Panc1 (cell line): ENCODE data around the gene PKP4.

Experiments
- POLR2AphosphoS5 ChIP-seq: IDR thresholded peaks from 2 replicates; pipeline ENCODE4 v1.6.1; 2012; ENCODE audit warnings: mild to moderate bottlenecking, low read depth, low read length, moderate library complexity
- REST ChIP-seq, 2 experiments: IDR thresholded peaks; 2 replicates each; pipeline ENCODE4 v1.6.1; 2011 to 2012; ENCODE audit warnings: low read depth in 2 of 2, control low read depth in 1 of 2, low read length in 1 of 2, mild to moderate bottlenecking in 1 of 2, moderate library complexity in 1 of 2; ENCODE audit not compliant: insufficient read depth in 1 of 2
- TCF7L2 ChIP-seq: IDR thresholded peaks from 2 replicates; pipeline ENCODE4 v1.6.1; 2011; ENCODE audit warnings: mild to moderate bottlenecking, low read depth, low read length, inconsistent platforms
- TF ChIP-seq, protein P1 (sequence below): fragments of 450-650 bp; IDR thresholded peaks from 2 replicates; pipeline ENCODE4 v1.5.1; 2017; ENCODE audit warnings: mild to moderate bottlenecking

GRCh38 chr2:158478816-158479215, 22.1 kb downstream of the PKP4 start:
- no peak for TF ChIP-seq TCF7L2
- TF ChIP-seq POLR2AphosphoS5, result no peak
- TF ChIP-seq, protein P1, sequence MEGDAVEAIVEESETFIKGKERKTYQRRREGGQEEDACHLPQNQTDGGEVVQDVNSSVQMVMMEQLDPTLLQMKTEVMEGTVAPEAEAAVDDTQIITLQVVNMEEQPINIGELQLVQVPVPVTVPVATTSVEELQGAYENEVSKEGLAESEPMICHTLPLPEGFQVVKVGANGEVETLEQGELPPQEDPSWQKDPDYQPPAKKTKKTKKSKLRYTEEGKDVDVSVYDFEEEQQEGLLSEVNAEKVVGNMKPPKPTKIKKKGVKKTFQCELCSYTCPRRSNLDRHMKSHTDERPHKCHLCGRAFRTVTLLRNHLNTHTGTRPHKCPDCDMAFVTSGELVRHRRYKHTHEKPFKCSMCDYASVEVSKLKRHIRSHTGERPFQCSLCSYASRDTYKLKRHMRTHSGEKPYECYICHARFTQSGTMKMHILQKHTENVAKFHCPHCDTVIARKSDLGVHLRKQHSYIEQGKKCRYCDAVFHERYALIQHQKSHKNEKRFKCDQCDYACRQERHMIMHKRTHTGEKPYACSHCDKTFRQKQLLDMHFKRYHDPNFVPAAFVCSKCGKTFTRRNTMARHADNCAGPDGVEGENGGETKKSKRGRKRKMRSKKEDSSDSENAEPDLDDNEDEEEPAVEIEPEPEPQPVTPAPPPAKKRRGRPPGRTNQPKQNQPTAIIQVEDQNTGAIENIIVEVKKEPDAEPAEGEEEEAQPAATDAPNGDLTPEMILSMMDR, result no peak
- no peak for TF ChIP-seq REST (IDR thresholded peaks at IDR 0.05; ENCODE audit: insufficient read depth in 1 of 2, low read depth in 2 of 2, low read length in 1 of 2)
